ENCODE measurements around the gene MTURN.
"Not testable (repeated sequence)": the region's sequence is repeated elsewhere in the genome, so short reads cannot be mapped to it uniquely, and the experiment has no call there.

The MTURN gene

GRCh38 chr7:30183749-30184369 lies 49.1 kb downstream of the MTURN start:
- no peak overlapping the region for H3K4me3 ChIP-seq (ENCODE audit: low read depth, low read length)
- TF ChIP-seq CTCF (IDR thresholded peaks at IDR 0.05; ENCODE audit: borderline replicate concordance, insufficient read depth, low read depth, low read length) = no peak

- no peak overlapping the region for H3K4me3 ChIP-seq (ENCODE audit: low read depth, low read length)
- no peak for TF ChIP-seq CTCF (IDR thresholded peaks at IDR 0.05; ENCODE audit: borderline replicate concordance, insufficient read depth, low read depth, low read length)
These were observed 50.2 kb downstream of the MTURN start for GRCh38 chr7:30184791-30185487.

GRCh38 chr7:30185496-30185895 lies 50.7 kb downstream of the MTURN start:
- TF ChIP-seq CTCF (IDR thresholded peaks at IDR 0.05; ENCODE audit: borderline replicate concordance, insufficient read depth, low read depth, low read length) = no peak
- H3K4me3 ChIP-seq (ENCODE audit: low read depth, low read length) = no peak overlapping the region

GRCh38 chr7:30186725-30187124 lies 51.9 kb downstream of the MTURN start:
- no peak for TF ChIP-seq CTCF (IDR thresholded peaks at IDR 0.05; ENCODE audit: borderline replicate concordance, insufficient read depth, low read depth, low read length)
- no peak overlapping the region for H3K4me3 ChIP-seq (ENCODE audit: low read depth, low read length)

GRCh38 chr7:30187513-30187912 lies 52.7 kb downstream of the MTURN start:
- no peak for TF ChIP-seq CTCF (IDR thresholded peaks at IDR 0.05; ENCODE audit: borderline replicate concordance, insufficient read depth, low read depth, low read length)
- no peak overlapping the region for H3K4me3 ChIP-seq (ENCODE audit: low read depth, low read length)

- not testable (repeated sequence) for H3K4me3 ChIP-seq (ENCODE audit: low read depth, low read length)
These were observed 53.6 kb downstream of the MTURN start for GRCh38 chr7:30188381-30188780.

GRCh38 chr7:30188811-30189210 lies 54.0 kb downstream of the MTURN start:
- TF ChIP-seq CTCF (IDR thresholded peaks at IDR 0.05; ENCODE audit: borderline replicate concordance, insufficient read depth, low read depth, low read length) = no peak
- no peak overlapping the region for H3K4me3 ChIP-seq (ENCODE audit: low read depth, low read length)

Data from GM12875 (cell line).